Mucosa of descending colon (tissue), 3 donors: ENCODE results near the gene HTT. TPM values are rescaled to one million over a fixed set of nuclear protein-coding genes. Genes with fewer than 3 reads are reported as not detected.

Experiments
- ATAC-seq: fragments of 200-7000 bp; cut with Tn5 transposase; one replicate; pipeline ENCODE4 v1.9.1; 2020; ENCODE audit warnings: mild to moderate bottlenecking, moderate library complexity
- DNase-seq, 3 donors: peaks; one replicate each; pipeline ENCODE4 v3.0.0-alpha.2; 2020
- H3K36me3 ChIP-seq: fragments of 200-600 bp; one replicate; pipeline ENCODE4 v1.8.0; 2021; ENCODE audit warnings: low read depth, mild to moderate bottlenecking
- H3K4me1 ChIP-seq: fragments of 200-600 bp; one replicate; pipeline ENCODE4 v1.8.0; 2021; ENCODE audit warnings: low read depth, mild to moderate bottlenecking
- H3K4me3 ChIP-seq: fragments of 200-600 bp; one replicate; pipeline ENCODE4 v1.8.0; 2021; ENCODE audit warnings: mild to moderate bottlenecking
- H3K9me3 ChIP-seq: fragments of 200-600 bp; one replicate; pipeline ENCODE4 v1.8.0; 2021; ENCODE audit warnings: mild to moderate bottlenecking
- intact Hi-C, 2 donors: fragments of 100-400 bp; cut with DNase I in 1 of 2; cut with micrococcal nuclease in 1 of 2; formaldehyde crosslinking; loops; one replicate each; pipeline versions ENCODE4 v1.11.0 to v1.11.1; 2022; cut with DNase I, micrococcal nuclease
- total RNA-seq, 3 donors: library from RNA; stranded (reverse); fragmentation: NEBNext Ultra II Directional in 2 of 3; extraction: Animal tissue kit (Norgen Biotek cat#: 25700) in 2 of 3; gene quantifications; one replicate each; pipeline versions ENCODE4 v1.2.1 to v1.2.4, GENCODE V29; 2021 to 2023
- TF ChIP-seq, protein P1 (sequence below): fragments of 200-600 bp; IDR thresholded peaks from one replicate; pipeline ENCODE4 v1.8.0; 2022; ENCODE audit warnings: antibody characterized with exemption, mild to moderate bottlenecking
- donor health status: DM: no; HTN: no; CAD: no; lungs with moderate emphysema.
- donor health status: DM: no; HTN: no; CAD: no.
- donor health status: DM: no; HTN: yes; CAD: no.

Gene HTT
- total RNA-seq, 3 donors from 2014 or later: 51.3 to 71.8 (median 67.5) TPM

GRCh38 chr4:3121596-3121995 lies 47.1 kb downstream of the HTT start:
- DNase-seq (no peak), ATAC-seq (no peak)
- Histone ChIP-seq H3K36me3 (peaks cover 7% of the 10 kb centered on the region), H3K4me1 (peaks cover 3% of the 10 kb centered on the region), H3K9me3 (no peaks in the 10 kb centered on the region), H3K4me3 (no peak overlapping the region)
- intact Hi-C loops: no loop called here
- TF ChIP-seq, protein P1, sequence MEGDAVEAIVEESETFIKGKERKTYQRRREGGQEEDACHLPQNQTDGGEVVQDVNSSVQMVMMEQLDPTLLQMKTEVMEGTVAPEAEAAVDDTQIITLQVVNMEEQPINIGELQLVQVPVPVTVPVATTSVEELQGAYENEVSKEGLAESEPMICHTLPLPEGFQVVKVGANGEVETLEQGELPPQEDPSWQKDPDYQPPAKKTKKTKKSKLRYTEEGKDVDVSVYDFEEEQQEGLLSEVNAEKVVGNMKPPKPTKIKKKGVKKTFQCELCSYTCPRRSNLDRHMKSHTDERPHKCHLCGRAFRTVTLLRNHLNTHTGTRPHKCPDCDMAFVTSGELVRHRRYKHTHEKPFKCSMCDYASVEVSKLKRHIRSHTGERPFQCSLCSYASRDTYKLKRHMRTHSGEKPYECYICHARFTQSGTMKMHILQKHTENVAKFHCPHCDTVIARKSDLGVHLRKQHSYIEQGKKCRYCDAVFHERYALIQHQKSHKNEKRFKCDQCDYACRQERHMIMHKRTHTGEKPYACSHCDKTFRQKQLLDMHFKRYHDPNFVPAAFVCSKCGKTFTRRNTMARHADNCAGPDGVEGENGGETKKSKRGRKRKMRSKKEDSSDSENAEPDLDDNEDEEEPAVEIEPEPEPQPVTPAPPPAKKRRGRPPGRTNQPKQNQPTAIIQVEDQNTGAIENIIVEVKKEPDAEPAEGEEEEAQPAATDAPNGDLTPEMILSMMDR: no peak

- intact Hi-C loops: no loop called here
- ATAC-seq: peak; percentile 22
These were observed 47.6 kb downstream of the HTT start for GRCh38 chr4:3122081-3122563.

DNA sequence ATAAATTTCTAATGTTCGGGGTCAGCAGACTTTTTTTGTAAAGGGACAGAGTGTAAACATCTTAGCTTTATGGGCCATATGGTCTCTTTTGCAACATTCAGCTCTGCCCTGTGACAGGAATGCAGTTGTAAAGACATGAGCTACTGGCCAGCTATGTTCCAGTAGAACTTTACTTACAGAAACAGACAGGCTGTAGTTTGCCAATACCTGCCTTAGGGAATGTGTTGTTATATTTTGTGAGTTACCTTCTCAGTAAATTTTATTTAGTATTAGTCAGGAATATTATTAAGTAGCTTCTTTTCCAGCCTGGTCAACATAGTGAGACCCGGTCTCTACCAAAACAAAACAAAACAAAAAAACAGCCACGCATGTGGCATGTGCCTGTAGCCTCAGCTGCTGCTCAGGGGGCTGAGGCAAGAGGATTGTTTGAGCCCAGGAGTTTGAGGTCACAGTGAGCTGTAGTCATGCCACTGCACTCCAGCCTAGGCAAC lies 48.7 kb downstream of the HTT start:
- no peak for DNase-seq
- ATAC-seq: no peak
- TF ChIP-seq, protein P1: no peak
- peaks cover 3% of the 10 kb centered on the region for H3K4me1 ChIP-seq
- H3K4me3 ChIP-seq: no peak overlapping the region
- intact Hi-C loops: no loop called here
- no peaks in the 10 kb centered on the region for H3K9me3 ChIP-seq
- H3K36me3 ChIP-seq: peaks cover 10% of the 10 kb centered on the region

More at GRCh38 chr4:3122081-3122563, 47.6 kb downstream of the HTT start:
- Histone ChIP-seq H3K36me3 (peaks cover 7% of the 10 kb centered on the region), H3K4me3 (no peak overlapping the region), H3K4me1 (peaks cover 3% of the 10 kb centered on the region), H3K9me3 (no peaks in the 10 kb centered on the region)
- DNase-seq: no peak
- TF ChIP-seq, protein P1: no peak

GRCh38 chr4:3124070-3124767 lies 49.7 kb downstream of the HTT start:
- Histone ChIP-seq H3K36me3 (peaks cover 10% of the 10 kb centered on the region), H3K9me3 (no peaks in the 10 kb centered on the region), H3K4me1 (peaks cover 3% of the 10 kb centered on the region), H3K4me3 (no peak overlapping the region)
- intact Hi-C loops: no loop called here
- TF ChIP-seq, protein P1: no peak
- ATAC-seq (no peak), DNase-seq (no peak)

DNA sequence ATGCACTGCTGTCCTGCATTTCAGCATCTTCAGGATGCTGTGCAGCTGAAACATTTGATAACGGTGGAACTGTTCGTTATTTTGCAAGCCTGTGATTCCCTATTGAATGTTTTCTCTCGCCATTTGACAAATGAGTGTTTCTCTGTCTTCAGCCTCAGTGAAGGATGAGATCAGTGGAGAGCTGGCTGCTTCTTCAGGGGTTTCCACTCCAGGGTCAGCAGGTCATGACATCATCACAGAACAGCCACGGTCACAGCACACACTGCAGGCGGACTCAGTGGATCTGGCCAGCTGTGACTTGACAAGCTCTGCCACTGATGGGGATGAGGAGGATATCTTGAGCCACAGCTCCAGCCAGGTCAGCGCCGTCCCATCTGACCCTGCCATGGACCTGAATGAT lies 52.6 kb downstream of the HTT start:
- Histone ChIP-seq H3K36me3 (peaks cover 11% of the 10 kb centered on the region), H3K9me3 (no peaks in the 10 kb centered on the region), H3K4me3 (no peak overlapping the region), H3K4me1 (no peaks in the 10 kb centered on the region)
- DNase-seq (no peak), ATAC-seq (no peak)
- TF ChIP-seq, protein P1: no peak
- intact Hi-C loops: no loop called here
